Measurements from ENCODE around the gene PDGFD.

Gene PDGFD

GRCh38 chr11:104159356-104159755 lies 4.6 kb downstream of the PDGFD start:
- TF ChIP-seq, protein P1, sequence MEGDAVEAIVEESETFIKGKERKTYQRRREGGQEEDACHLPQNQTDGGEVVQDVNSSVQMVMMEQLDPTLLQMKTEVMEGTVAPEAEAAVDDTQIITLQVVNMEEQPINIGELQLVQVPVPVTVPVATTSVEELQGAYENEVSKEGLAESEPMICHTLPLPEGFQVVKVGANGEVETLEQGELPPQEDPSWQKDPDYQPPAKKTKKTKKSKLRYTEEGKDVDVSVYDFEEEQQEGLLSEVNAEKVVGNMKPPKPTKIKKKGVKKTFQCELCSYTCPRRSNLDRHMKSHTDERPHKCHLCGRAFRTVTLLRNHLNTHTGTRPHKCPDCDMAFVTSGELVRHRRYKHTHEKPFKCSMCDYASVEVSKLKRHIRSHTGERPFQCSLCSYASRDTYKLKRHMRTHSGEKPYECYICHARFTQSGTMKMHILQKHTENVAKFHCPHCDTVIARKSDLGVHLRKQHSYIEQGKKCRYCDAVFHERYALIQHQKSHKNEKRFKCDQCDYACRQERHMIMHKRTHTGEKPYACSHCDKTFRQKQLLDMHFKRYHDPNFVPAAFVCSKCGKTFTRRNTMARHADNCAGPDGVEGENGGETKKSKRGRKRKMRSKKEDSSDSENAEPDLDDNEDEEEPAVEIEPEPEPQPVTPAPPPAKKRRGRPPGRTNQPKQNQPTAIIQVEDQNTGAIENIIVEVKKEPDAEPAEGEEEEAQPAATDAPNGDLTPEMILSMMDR (IDR thresholded peaks at IDR 0.05; ENCODE audit: low read depth, low read length, missing control alignments) = no peak
- no peak for DNase-seq (ENCODE audit: extremely low read depth, low read depth)
- H3K4me3 ChIP-seq (replicated peaks; ENCODE audit: low read depth, low read length) = no peak overlapping the region

GRCh38 chr11:104155375-104155774 lies 8.6 kb downstream of the PDGFD start:
- H3K4me3 ChIP-seq (replicated peaks; ENCODE audit: low read depth, low read length) = no peak overlapping the region
- no peak for DNase-seq (ENCODE audit: extremely low read depth, low read depth)
- TF ChIP-seq, protein P1 (IDR thresholded peaks at IDR 0.05; ENCODE audit: low read depth, low read length, missing control alignments) = no peak

- TF ChIP-seq, protein P1 (IDR thresholded peaks at IDR 0.05; ENCODE audit: low read depth, low read length, missing control alignments) = no peak
- no peak overlapping the region for H3K4me3 ChIP-seq (replicated peaks; ENCODE audit: low read depth, low read length)
- DNase-seq (ENCODE audit: extremely low read depth, low read depth) = no peak
Measured at GRCh38 chr11:104154296-104154695, 9.7 kb downstream of the PDGFD start.

DNA sequence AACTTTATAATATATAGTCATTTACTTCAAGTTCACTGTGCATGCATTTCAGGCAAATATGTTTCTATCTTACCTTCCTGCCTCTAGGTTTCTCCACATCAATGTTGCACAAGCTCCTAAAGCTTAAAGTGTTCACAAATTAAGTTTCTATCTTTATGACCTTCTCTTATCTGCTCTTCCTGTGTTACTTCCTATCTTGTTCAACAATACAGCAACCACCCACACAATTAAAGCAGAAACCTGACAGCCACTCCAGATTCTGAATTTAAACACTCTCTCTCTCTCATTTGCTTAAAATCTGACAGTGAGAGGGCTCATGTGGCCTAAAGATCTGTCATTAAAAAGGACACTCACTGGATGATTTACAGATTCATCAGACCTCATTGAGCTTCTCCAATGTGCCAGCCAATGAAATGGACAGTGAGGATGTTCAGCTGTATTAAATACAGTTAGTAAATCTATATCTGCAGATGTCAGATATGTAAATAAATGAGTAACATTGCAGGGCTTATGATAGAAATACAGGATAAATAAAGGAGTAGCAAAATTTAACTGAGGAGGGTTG lies 10.9 kb downstream of the PDGFD start:
- DNase-seq (ENCODE audit: extremely low read depth, low read depth) = no peak

DNA sequence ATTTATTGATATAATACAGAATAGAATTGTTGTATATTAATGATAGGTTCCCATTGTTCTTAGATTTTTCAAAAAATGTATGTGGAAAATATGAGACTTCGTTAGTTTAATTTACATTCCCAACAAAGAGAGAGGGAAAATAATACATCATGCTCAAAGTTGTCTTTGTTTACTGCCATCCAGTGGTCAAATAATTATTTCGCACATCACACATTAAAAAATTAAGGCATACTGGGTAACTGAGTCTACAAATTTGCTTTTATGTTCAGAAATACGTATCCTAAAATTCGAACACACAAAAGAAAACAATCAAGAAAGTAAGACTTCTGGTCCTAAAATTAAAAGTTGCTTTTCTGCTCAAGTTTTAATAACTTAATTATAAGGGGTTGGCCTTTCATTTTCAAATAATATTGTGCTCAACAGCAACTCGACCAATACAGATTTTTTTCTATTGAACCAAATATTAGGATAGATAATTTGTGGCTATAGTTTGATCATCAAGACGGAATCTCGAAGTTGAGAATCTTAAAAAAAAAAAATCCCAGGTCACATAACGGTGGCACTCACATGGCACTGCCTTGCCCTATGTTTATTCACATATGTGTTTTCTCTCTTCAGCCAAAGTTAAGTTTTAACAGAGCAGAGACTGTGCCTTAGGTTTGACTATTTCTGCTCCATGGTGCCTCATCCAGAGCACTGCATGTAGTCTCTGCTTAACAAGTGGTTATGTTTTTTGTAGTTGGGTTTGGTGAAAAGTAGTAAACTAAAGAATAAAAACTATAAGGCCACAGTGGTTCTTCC lies 12.3 kb downstream of the PDGFD start:
- TF ChIP-seq, protein P1 (IDR thresholded peaks at IDR 0.05; ENCODE audit: low read depth, low read length, missing control alignments) = peak; percentile 3
- DNase-seq (ENCODE audit: extremely low read depth, low read depth) = no peak
- no peak overlapping the region for H3K4me3 ChIP-seq (replicated peaks; ENCODE audit: low read depth, low read length)

More for the DNA sequence above, 10.9 kb downstream of the PDGFD start:
- TF ChIP-seq, protein P1 (IDR thresholded peaks at IDR 0.05; ENCODE audit: low read depth, low read length, missing control alignments) = no peak
- no peak overlapping the region for H3K4me3 ChIP-seq (replicated peaks; ENCODE audit: low read depth, low read length)

DNA sequence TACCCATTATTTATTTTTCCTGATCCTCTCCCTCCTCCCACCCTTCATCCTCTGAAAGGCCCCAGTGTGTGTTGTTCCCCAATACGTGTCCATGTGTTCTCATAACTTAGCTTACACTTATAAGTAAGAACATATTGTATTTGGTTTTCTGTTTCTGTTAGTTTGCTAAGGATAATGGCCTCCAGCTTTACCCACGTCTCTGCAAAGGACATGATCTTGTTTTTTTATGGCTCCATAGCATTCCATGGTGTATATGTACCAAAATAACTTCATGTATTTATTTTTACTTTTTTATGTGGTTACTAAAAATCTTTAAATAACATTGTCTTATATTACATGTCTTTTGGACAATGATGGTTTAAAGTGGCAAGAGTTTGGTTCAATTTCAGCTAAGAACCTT lies 15.2 kb downstream of the PDGFD start:
- TF ChIP-seq, protein P1 (IDR thresholded peaks at IDR 0.05; ENCODE audit: low read depth, low read length, missing control alignments) = no peak
- no peak for DNase-seq (ENCODE audit: extremely low read depth, low read depth)
- no peak overlapping the region for H3K4me3 ChIP-seq (replicated peaks; ENCODE audit: low read depth, low read length)

Data from HFF-Myc (cell line).